Measurements from ENCODE around the gene MYO3A. TPM values are rescaled to one million over a fixed set of nuclear protein-coding genes. Genes with fewer than 3 reads are reported as not detected.

The MYO3A gene
- total and polyA plus RNA-seq, 2 donors (not counting 3 experiments of a cell fraction or from before 2014, with no cell fraction given) = not detected

- Histone ChIP-seq H3K27me3 (ENCODE audit: control insufficient read depth in 2 of 2, insufficient read depth in 2 of 2, low read length in 2 of 2) (no peaks in the 10 kb centered on the region), H3K27ac (ENCODE audit: insufficient read depth, low read depth, low read length) (no peak overlapping the region), H3K9ac (replicated peaks; ENCODE audit: extremely low read depth, insufficient read depth, low read length) (no peak overlapping the region), H2AFZ (ENCODE audit: low read depth, low read length) (no peak overlapping the region), H3K9me1 (replicated peaks; ENCODE audit: control insufficient read depth, extremely low read depth, insufficient read depth, low read length) (no peaks in the 10 kb centered on the region), H3K9me3 (replicated peaks; ENCODE audit: control insufficient read depth, insufficient read depth, low read length) (peaks cover 3% of the 10 kb centered on the region), H3K4me2 (ENCODE audit: insufficient read depth, low read length) (no peak overlapping the region), H4K20me1 (replicated peaks; ENCODE audit: control insufficient read depth, extremely low read depth, insufficient read depth, low read length) (no peaks in the 10 kb centered on the region), H3K4me1 (ENCODE audit: control insufficient read depth, extremely low read depth, insufficient read depth, low read length) (no peaks in the 10 kb centered on the region), H3K79me2 (ENCODE audit: control insufficient read depth, insufficient read depth, low read length) (no peaks in the 10 kb centered on the region), H3K4me3 (replicated peaks in 1 of 3; ENCODE audit: insufficient read depth in 1 of 3, low read depth in 1 of 3, low read length in 3 of 3) (no peak overlapping the region), H3K36me3 (ENCODE audit: control insufficient read depth in 2 of 2, extremely low read depth in 1 of 2, insufficient read depth in 2 of 2, low read length in 2 of 2) (no peaks in the 10 kb centered on the region)
- FAIRE-seq (no peak), DNase-seq (ENCODE audit: low read depth, low spot score) (no peak)
- no peak for TF ChIP-seq POLR2AphosphoS5 (IDR thresholded peaks at IDR 0.05; ENCODE audit: insufficient read depth, low read depth, low read length)
- TF ChIP-seq FOS (IDR thresholded peaks at IDR 0.05; ENCODE audit: borderline replicate concordance, insufficient read depth, low read length) = no peak
- TF ChIP-seq MYC (IDR thresholded peaks at IDR 0.05; ENCODE audit: low read depth, low read length) = no peak
- TF ChIP-seq GATA2 (IDR thresholded peaks at IDR 0.05; ENCODE audit: insufficient read depth, insufficient read length, low read depth, low read length) = no peak
- TF ChIP-seq JUN (IDR thresholded peaks at IDR 0.05; ENCODE audit: borderline replicate concordance, insufficient read depth, insufficient read length, low read depth) = no peak
- TF ChIP-seq, protein P1, sequence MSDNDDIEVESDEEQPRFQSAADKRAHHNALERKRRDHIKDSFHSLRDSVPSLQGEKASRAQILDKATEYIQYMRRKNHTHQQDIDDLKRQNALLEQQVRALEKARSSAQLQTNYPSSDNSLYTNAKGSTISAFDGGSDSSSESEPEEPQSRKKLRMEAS (IDR thresholded peaks at IDR 0.05; ENCODE audit: insufficient read depth, insufficient read length) = no peak
- ChIA-PET POLR2A (no interaction called here), CTCF (no interaction called here)
- intact Hi-C loops (cut with micrococcal nuclease) = no loop called here
- BruUV-seq (replicated peaks) = no TSS peak
- dilution Hi-C loops (cut with MboI; ENCODE audit: extremely low pct_ligation_motif_present, low sequenced_read_pairs) = no loop called here
These were observed 308.8 kb downstream of the MYO3A start for GRCh38 chr10:26242706-26243350.

GRCh38 chr10:26243351-26243720, 309.3 kb downstream of the MYO3A start:
- dilution Hi-C loops (cut with MboI; ENCODE audit: extremely low pct_ligation_motif_present, low sequenced_read_pairs) (no loop called here), intact Hi-C loops (cut with micrococcal nuclease) (no loop called here)
- Histone ChIP-seq H4K20me1 (replicated peaks; ENCODE audit: control insufficient read depth, extremely low read depth, insufficient read depth, low read length) (no peaks in the 10 kb centered on the region), H3K9me3 (replicated peaks; ENCODE audit: control insufficient read depth, insufficient read depth, low read length) (peaks cover 3% of the 10 kb centered on the region), H3K4me1 (ENCODE audit: control insufficient read depth, extremely low read depth, insufficient read depth, low read length) (no peaks in the 10 kb centered on the region), H3K27me3 (ENCODE audit: control insufficient read depth in 2 of 2, insufficient read depth in 2 of 2, low read length in 2 of 2) (no peaks in the 10 kb centered on the region), H3K9ac (replicated peaks; ENCODE audit: extremely low read depth, insufficient read depth, low read length) (no peak overlapping the region), H3K9me1 (replicated peaks; ENCODE audit: control insufficient read depth, extremely low read depth, insufficient read depth, low read length) (no peaks in the 10 kb centered on the region), H3K4me2 (ENCODE audit: insufficient read depth, low read length) (no peak overlapping the region), H2AFZ (ENCODE audit: low read depth, low read length) (no peak overlapping the region), H3K4me3 (replicated peaks in 1 of 3; ENCODE audit: insufficient read depth in 1 of 3, low read depth in 1 of 3, low read length in 3 of 3) (no peak overlapping the region), H3K36me3 (ENCODE audit: control insufficient read depth in 2 of 2, extremely low read depth in 1 of 2, insufficient read depth in 2 of 2, low read length in 2 of 2) (no peaks in the 10 kb centered on the region), H3K79me2 (ENCODE audit: control insufficient read depth, insufficient read depth, low read length) (no peaks in the 10 kb centered on the region), H3K27ac (ENCODE audit: insufficient read depth, low read depth, low read length) (no peak overlapping the region)
- no TSS peak for BruUV-seq (replicated peaks)
- DNase-seq (ENCODE audit: low read depth, low spot score) (no peak), FAIRE-seq (no peak)
- CTCF ChIA-PET = no interaction called here
- TF ChIP-seq JUN (IDR thresholded peaks at IDR 0.05; ENCODE audit: borderline replicate concordance, insufficient read depth, insufficient read length, low read depth) (no peak), POLR2AphosphoS5 (IDR thresholded peaks at IDR 0.05; ENCODE audit: insufficient read depth, low read depth, low read length) (no peak), FOS (IDR thresholded peaks at IDR 0.05; ENCODE audit: borderline replicate concordance, insufficient read depth, low read length) (no peak), MYC (IDR thresholded peaks at IDR 0.05; ENCODE audit: low read depth, low read length) (no peak), POLR2A (IDR thresholded peaks at IDR 0.05; ENCODE audit: low read depth, low read length) (no peak), GATA2 (IDR thresholded peaks at IDR 0.05; ENCODE audit: insufficient read depth, insufficient read length, low read depth, low read length) (no peak), EZH2 (IDR thresholded peaks at IDR 0.05; ENCODE audit: borderline replicate concordance, low read depth, low read length, severe bottlenecking) (no peak)
- TF ChIP-seq, protein P1 (IDR thresholded peaks at IDR 0.05; ENCODE audit: insufficient read depth, insufficient read length) = no peak
- TF ChIP-seq, protein P2, sequence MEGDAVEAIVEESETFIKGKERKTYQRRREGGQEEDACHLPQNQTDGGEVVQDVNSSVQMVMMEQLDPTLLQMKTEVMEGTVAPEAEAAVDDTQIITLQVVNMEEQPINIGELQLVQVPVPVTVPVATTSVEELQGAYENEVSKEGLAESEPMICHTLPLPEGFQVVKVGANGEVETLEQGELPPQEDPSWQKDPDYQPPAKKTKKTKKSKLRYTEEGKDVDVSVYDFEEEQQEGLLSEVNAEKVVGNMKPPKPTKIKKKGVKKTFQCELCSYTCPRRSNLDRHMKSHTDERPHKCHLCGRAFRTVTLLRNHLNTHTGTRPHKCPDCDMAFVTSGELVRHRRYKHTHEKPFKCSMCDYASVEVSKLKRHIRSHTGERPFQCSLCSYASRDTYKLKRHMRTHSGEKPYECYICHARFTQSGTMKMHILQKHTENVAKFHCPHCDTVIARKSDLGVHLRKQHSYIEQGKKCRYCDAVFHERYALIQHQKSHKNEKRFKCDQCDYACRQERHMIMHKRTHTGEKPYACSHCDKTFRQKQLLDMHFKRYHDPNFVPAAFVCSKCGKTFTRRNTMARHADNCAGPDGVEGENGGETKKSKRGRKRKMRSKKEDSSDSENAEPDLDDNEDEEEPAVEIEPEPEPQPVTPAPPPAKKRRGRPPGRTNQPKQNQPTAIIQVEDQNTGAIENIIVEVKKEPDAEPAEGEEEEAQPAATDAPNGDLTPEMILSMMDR (IDR thresholded peaks at IDR 0.05; ENCODE audit: extremely low read depth in 1 of 2, insufficient read depth in 1 of 2, low read depth in 1 of 2, low read length in 2 of 2) = no peak
- POLR2A ChIA-PET = no interaction called here

Measured in endothelial cell of umbilical vein (primary cell).